H1 (cell line): ENCODE measurements around the gene OR2A14. TPM values are rescaled to one million over a fixed set of nuclear protein-coding genes. Genes with fewer than 3 reads are reported as not detected.

Experiments used
- CTCF ChIA-PET: fragments of 300-600 bp; sonication (Branson Sonifier 250); formaldehyde crosslinking; loops from one replicate; lab custom pipeline; 2021; ENCODE audit not compliant: partially characterized antibody; lab: Charles Lee
- POLR2A ChIA-PET: fragments of 300-600 bp; sonication (Branson Sonifier 250); formaldehyde crosslinking; loops from one replicate; lab custom pipeline; 2021; ENCODE audit warnings: inconsistent platforms; ENCODE audit not compliant: partially characterized antibody; lab: Charles Lee
- DNase-seq, 2 experiments: peaks; one replicate each; pipeline versions ENCODE4 v3.0.0 to v3.0.0-alpha.2; 2010 to 2022; ENCODE audit warnings: low spot score in 2 of 2, low read depth in 1 of 2, mixed read lengths in 1 of 2
- FAIRE-seq: peaks from 2 replicates; lab custom pipeline; 2011; peaks lifted over from hg19 to GRCh38; lab: Jason Lieb, UNC
- H2AFZ ChIP-seq: 2 replicates; pipeline ENCODE4 v1.8.1; 2012; ENCODE audit warnings: low read length, inconsistent platforms
- H2AK5ac ChIP-seq: 2 replicates; pipeline ENCODE4 v1.6.1; 2013; ENCODE audit warnings: low read depth, low read length
- H2BK120ac ChIP-seq: replicated peaks from 2 replicates; pipeline ENCODE3; 2013; ENCODE audit warnings: low read depth, low read length, inconsistent platforms
- H2BK12ac ChIP-seq: 2 replicates; pipeline ENCODE4 v1.6.1; 2013; ENCODE audit warnings: low read depth, low read length
- H2BK15ac ChIP-seq: 2 replicates; pipeline ENCODE4 v1.6.1; 2013; ENCODE audit warnings: low read length
- H2BK20ac ChIP-seq: 2 replicates; pipeline ENCODE4 v1.6.1; 2013; ENCODE audit warnings: low read length
- H2BK5ac ChIP-seq: 2 replicates; pipeline ENCODE4 v1.6.1; 2013; ENCODE audit warnings: low read depth, low read length
- H3K14ac ChIP-seq: 2 replicates; pipeline ENCODE4 v1.6.1; 2013; ENCODE audit warnings: inconsistent platforms; ENCODE audit not compliant: insufficient read length
- H3K18ac ChIP-seq: 2 replicates; pipeline ENCODE4 v1.6.1; 2013; ENCODE audit warnings: low read length; ENCODE audit errors: extremely low read depth
- H3K23ac ChIP-seq: 2 replicates; pipeline ENCODE4 v1.6.1; 2013; ENCODE audit warnings: inconsistent platforms; ENCODE audit not compliant: insufficient read length
- H3K23me2 ChIP-seq: 2 replicates; pipeline ENCODE4 v1.6.1; 2013; ENCODE audit warnings: low read depth, low read length
- H3K27ac ChIP-seq: 2 replicates; pipeline ENCODE4 v1.6.1; 2011; ENCODE audit warnings: low read depth, low read length, inconsistent platforms
- H3K27me3 ChIP-seq, 4 experiments: replicated peaks in 1 of 4; 1 replicate in 1 of 4; 2 replicates in 3 of 4; pipeline versions ENCODE4 v1.6.1 to v1.8.1; 2011 to 2013; ENCODE audit warnings: low read length in 3 of 4, mild to moderate bottlenecking in 3 of 4, inconsistent platforms in 2 of 4, mixed read lengths in 2 of 4, moderate library complexity in 1 of 4; ENCODE audit not compliant: control insufficient read depth in 3 of 4, insufficient read depth in 3 of 4; ENCODE audit errors: extremely low read depth in 1 of 4
- H3K36me3 ChIP-seq, 4 experiments: 2 replicates each; pipeline versions ENCODE4 v1.6.1 to v1.8.1; 2011 to 2013; ENCODE audit warnings: mild to moderate bottlenecking in 4 of 4, low read length in 3 of 4, moderate library complexity in 2 of 4, control low read depth in 1 of 4, inconsistent platforms in 1 of 4; ENCODE audit not compliant: insufficient read depth in 4 of 4, control insufficient read depth in 2 of 4
- H3K4ac ChIP-seq: replicated peaks from 2 replicates; pipeline ENCODE3; 2013; ENCODE audit warnings: low read length, low read depth, mixed read lengths, inconsistent platforms; ENCODE audit not compliant: insufficient read length
- H3K4me1 ChIP-seq, 4 experiments: replicated peaks in 1 of 4; 1 replicate in 1 of 4; 2 replicates in 3 of 4; pipeline versions ENCODE4 v1.6.1 to v1.8.1; 2011 to 2013; ENCODE audit warnings: low read length in 3 of 4, inconsistent platforms in 2 of 4, mixed read lengths in 1 of 4; ENCODE audit not compliant: insufficient read depth in 4 of 4, control insufficient read depth in 3 of 4
- H3K4me2 ChIP-seq, 2 experiments: 2 replicates each; pipeline versions ENCODE4 v1.6.1 to v1.8.1; 2011 to 2013; ENCODE audit warnings: low read depth in 2 of 2, low read length in 2 of 2, control low read depth in 1 of 2, inconsistent platforms in 1 of 2, mild to moderate bottlenecking in 1 of 2; ENCODE audit not compliant: insufficient read depth in 1 of 2
- H3K4me3 ChIP-seq, 4 experiments: fragments of 200-600, 300-600 bp in 1 of 4; sonication (generic), shearing (Covaris generic), sonication (Bioruptor Twin) in 1 of 4; 2 replicates each; pipeline versions ENCODE4 v1.5.1 to v1.8.1; 2011 to 2016; ENCODE audit warnings: low read length in 4 of 4, low read depth in 3 of 4, control low read depth in 2 of 4, inconsistent platforms in 2 of 4, mild to moderate bottlenecking in 2 of 4, mixed read lengths in 1 of 4, moderate library complexity in 1 of 4; ENCODE audit not compliant: insufficient read depth in 2 of 4; ENCODE audit errors: extremely low read depth in 1 of 4
- H3K56ac ChIP-seq: replicated peaks from 2 replicates; pipeline ENCODE3; 2013; ENCODE audit warnings: low read depth, mild to moderate bottlenecking, mixed read lengths, low read length, inconsistent platforms; ENCODE audit not compliant: insufficient read length
- H3K79me1 ChIP-seq: 2 replicates; pipeline ENCODE4 v1.6.1; 2013; ENCODE audit warnings: low read depth, low read length, control low read depth
- H3K79me2 ChIP-seq, 2 experiments: 2 replicates each; pipeline versions ENCODE4 v1.6.1 to v1.8.1; 2012 to 2013; ENCODE audit warnings: low read length in 2 of 2, mild to moderate bottlenecking in 2 of 2, inconsistent platforms in 1 of 2; ENCODE audit not compliant: insufficient read depth in 2 of 2, control insufficient read depth in 1 of 2
- H3K9ac ChIP-seq, 4 experiments: replicated peaks in 1 of 4; 1 replicate in 1 of 4; 2 replicates in 3 of 4; pipeline versions ENCODE4 v1.6.1 to v1.8.1; 2011 to 2013; ENCODE audit warnings: low read depth in 3 of 4, low read length in 3 of 4, control low read depth in 2 of 4, mild to moderate bottlenecking in 2 of 4, moderate library complexity in 2 of 4, inconsistent platforms in 1 of 4; ENCODE audit errors: extremely low read depth in 1 of 4
- H3K9me3 ChIP-seq, 2 experiments: 2 replicates each; pipeline versions ENCODE4 v1.6.1 to v1.8.1; 2012 to 2013; ENCODE audit warnings: mild to moderate bottlenecking in 2 of 2, moderate library complexity in 2 of 2, control low read depth in 1 of 2, inconsistent platforms in 1 of 2, low read depth in 1 of 2, low read length in 1 of 2, mixed read lengths in 1 of 2; ENCODE audit not compliant: insufficient read depth in 2 of 2
- H4K20me1 ChIP-seq, 2 experiments: replicated peaks in 1 of 2; 2 replicates each; pipeline versions ENCODE3 to v1.8.1; 2011 to 2013; ENCODE audit warnings: inconsistent platforms in 2 of 2, low read length in 2 of 2, mild to moderate bottlenecking in 1 of 2; ENCODE audit not compliant: insufficient read depth in 2 of 2, control insufficient read depth in 1 of 2
- H4K5ac ChIP-seq: 2 replicates; pipeline ENCODE4 v1.6.1; 2013; ENCODE audit warnings: low read length, low read depth, mixed read lengths, inconsistent platforms; ENCODE audit not compliant: insufficient read length
- H4K8ac ChIP-seq: 2 replicates; pipeline ENCODE4 v1.8.0; 2013; ENCODE audit warnings: mild to moderate bottlenecking, moderate library complexity, low read length, inconsistent platforms; ENCODE audit not compliant: insufficient read depth; ENCODE audit errors: extremely low read depth
- H4K91ac ChIP-seq: replicated peaks from 2 replicates; pipeline ENCODE3; 2013; ENCODE audit warnings: low read length, mixed read lengths, inconsistent platforms; ENCODE audit not compliant: insufficient read length
- WGBS, 2 experiments: shearing (Covaris generic) in 1 of 2; methylation state at CpG; one replicate each; pipeline versions ENCODE4 v1.1.6 to v1.1.7; 2013 to 2015; ENCODE audit warnings: low lambda C conversion rate in 2 of 2, mixed read lengths in 2 of 2, inconsistent platforms in 1 of 2, low coverage in 1 of 2, missing lambda C conversion rate in 1 of 2; ENCODE audit not compliant: insufficient replicate concordance in 2 of 2, insufficient coverage in 1 of 2, insufficient read length in 1 of 2; ENCODE audit errors: extremely low coverage in 1 of 2, missing lambda C conversion rate in 1 of 2; 5-methylcytosine and 5-hydroxymethylcytosine counted together
- polyA plus RNA-seq, 7 experiments: library from polyadenylated mRNA; depleted of rRNA in 3 of 7; stranded (reverse) in 5 of 7; unstranded in 2 of 7; fragments of >200 nt in 5 of 7; fragments of 200-250 nt in 2 of 7; gene quantifications; 1 replicate in 5 of 7; 2 replicates in 1 of 7; 4 replicates in 1 of 7; pipeline versions ENCODE4 v1.2.1 to v1.2.3, GENCODE V29; 2011 to 2013; ENCODE audit warnings: missing spikeins in 2 of 7, mixed read lengths in 2 of 7
- total RNA-seq: library from RNA; stranded (reverse); fragmentation: NEBNext Ultra II Directional; extraction: Animal tissue kit (Norgen Biotek cat#: 25700); gene quantifications from 2 replicates; pipeline ENCODE4 v1.2.1, GENCODE V29; 2021

Gene OR2A14
- total and polyA plus RNA-seq, 2 of the 8 experiments (the other 6 are each of a cell fraction or from before 2014, with no cell fraction given), result not detected

DNA sequence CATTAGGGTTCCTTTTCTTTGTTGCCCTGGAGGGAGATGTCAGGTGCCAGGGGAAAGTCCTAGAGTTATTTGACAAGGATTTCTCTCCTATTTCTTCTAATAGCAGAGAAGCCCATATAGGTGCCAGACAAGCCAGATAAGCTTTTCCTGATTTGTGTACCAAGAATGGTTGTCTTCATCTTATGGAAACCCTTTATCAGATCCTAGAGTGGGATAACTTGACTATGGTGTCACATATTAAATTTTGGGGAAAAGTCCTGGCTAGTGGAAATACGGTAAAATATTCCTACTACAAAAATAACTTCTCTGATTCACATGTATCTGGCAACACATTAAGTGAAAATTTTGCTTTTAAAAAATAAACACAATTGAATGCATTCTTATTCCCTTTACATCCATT, 35.7 kb upstream of the OR2A14 start:
- no peak overlapping the region for H2BK120ac ChIP-seq
- H3K27me3 ChIP-seq, result no peaks in the 10 kb centered on the region
- no peaks in the 10 kb centered on the region for H3K79me2 ChIP-seq
- ChIA-PET CTCF (interaction anchor here (1.3 kb wide), 1 partner anchor 24 kb away, joined by 4 read pairs; no protein-coding TSS in a partner anchor), POLR2A (no interaction called here)
- H3K18ac ChIP-seq, result no peak overlapping the region
- H2BK15ac ChIP-seq, result no peak overlapping the region
- no peaks in the 10 kb centered on the region for H3K36me3 ChIP-seq
- no peak overlapping the region for H2AFZ ChIP-seq
- no peak overlapping the region for H2BK5ac ChIP-seq
- H3K4me1 ChIP-seq, result no peaks in the 10 kb centered on the region
- H4K5ac ChIP-seq, result no peak overlapping the region
- H3K14ac ChIP-seq, result no peak overlapping the region
- no peaks in the 10 kb centered on the region for H3K23me2 ChIP-seq
- H3K9me3 ChIP-seq, result no peaks in the 10 kb centered on the region
- no peak overlapping the region for H3K9ac ChIP-seq
- no peak for FAIRE-seq
- H3K23ac ChIP-seq, result no peak overlapping the region
- H3K4me2 ChIP-seq, result no peak overlapping the region
- H3K4ac ChIP-seq, result no peak overlapping the region
- H3K79me1 ChIP-seq, result no peaks in the 10 kb centered on the region
- no peaks in the 10 kb centered on the region for H4K20me1 ChIP-seq
- no peak overlapping the region for H3K27ac ChIP-seq
- no peak overlapping the region for H2BK20ac ChIP-seq
- no peak overlapping the region for H3K4me3 ChIP-seq
- no peak overlapping the region for H2AK5ac ChIP-seq
- no peak overlapping the region for H4K91ac ChIP-seq
- no peak overlapping the region for H2BK12ac ChIP-seq
- DNase-seq, result no peak
- H4K8ac ChIP-seq, result no peak overlapping the region
- H3K56ac ChIP-seq, result no peak overlapping the region
- WGBS, 2 experiments, result 85% methylated on average over 1 of the region's 1 CpG; no CpG with 5 or more reads in 1 of the 2 experiments
